NB4 (cell line): ENCODE data around the gene ZNF41.

ENCODE experiments used
- DNase-seq: peaks from one replicate; pipeline ENCODE4 v3.0.0; 2010; ENCODE audit warnings: low read depth
- H3K4me3 ChIP-seq: one replicate; pipeline ENCODE4 v1.5.1; 2011; ENCODE audit warnings: mild to moderate bottlenecking, low read depth, low read length, moderate library complexity
- CTCF ChIP-seq: IDR thresholded peaks from one replicate; pipeline ENCODE4 v1.5.1; 2012; ENCODE audit warnings: low read depth, low read length
- MAX ChIP-seq: IDR thresholded peaks from 2 replicates; pipeline ENCODE4 v1.6.1; 2011; ENCODE audit warnings: low read depth, low read length
- MYC ChIP-seq: IDR thresholded peaks from 2 replicates; pipeline ENCODE4 v1.6.1; 2011; ENCODE audit warnings: low read depth, low read length
- POLR2A ChIP-seq: IDR thresholded peaks from 2 replicates; pipeline ENCODE4 v1.6.1; 2011; ENCODE audit warnings: mild to moderate bottlenecking; ENCODE audit not compliant: insufficient read length; ENCODE audit errors: extremely low read depth

ZNF41 gene

GRCh38 chrX:47489507-47490275 is 6.7 kb upstream of the ZNF41 start:
- no peak for DNase-seq
- TF ChIP-seq MYC (no peak), POLR2A (no peak), MAX (no peak), CTCF (no peak)

GRCh38 chrX:47484885-47485284 is 1.9 kb upstream of the ZNF41 start:
- H3K4me3 ChIP-seq: no peak overlapping the region
- DNase-seq: peak; percentile 43
- TF ChIP-seq MAX (no peak), POLR2A (no peak), CTCF (no peak), MYC (no peak)

More at GRCh38 chrX:47489507-47490275, 6.7 kb upstream of the ZNF41 start:
- no peak overlapping the region for H3K4me3 ChIP-seq

GRCh38 chrX:47483306-47484268 is 565 bp upstream of the ZNF41 start:
- DNase-seq: no peak
- no peak for TF ChIP-seq MYC
- no peak for TF ChIP-seq MAX
- no peak for TF ChIP-seq CTCF
- no peak for TF ChIP-seq POLR2A
- peak overlapping the region; percentile 89 for H3K4me3 ChIP-seq

- TF ChIP-seq POLR2A: no peak
- TF ChIP-seq CTCF: no peak
- TF ChIP-seq MAX: no peak
- TF ChIP-seq MYC: no peak
- peak overlapping the region; percentile 89 for H3K4me3 ChIP-seq
- no peak for DNase-seq
These were observed 934 bp downstream of the ZNF41 start for GRCh38 chrX:47482065-47482511.

GRCh38 chrX:47481160-47481559 is 1.9 kb downstream of the ZNF41 start:
- no peak overlapping the region for H3K4me3 ChIP-seq
- no peak for DNase-seq
- no peak for TF ChIP-seq CTCF
- TF ChIP-seq MAX: no peak
- no peak for TF ChIP-seq MYC
- TF ChIP-seq POLR2A: no peak
